Ammon's horn (tissue), 1 donor: ENCODE data around the gene BAZ1A.

Experiments used
- DNase-seq: peaks from one replicate; pipeline ENCODE4 v3.0.0-alpha.2; 2016; ENCODE audit warnings: low spot score

BAZ1A gene

DNA sequence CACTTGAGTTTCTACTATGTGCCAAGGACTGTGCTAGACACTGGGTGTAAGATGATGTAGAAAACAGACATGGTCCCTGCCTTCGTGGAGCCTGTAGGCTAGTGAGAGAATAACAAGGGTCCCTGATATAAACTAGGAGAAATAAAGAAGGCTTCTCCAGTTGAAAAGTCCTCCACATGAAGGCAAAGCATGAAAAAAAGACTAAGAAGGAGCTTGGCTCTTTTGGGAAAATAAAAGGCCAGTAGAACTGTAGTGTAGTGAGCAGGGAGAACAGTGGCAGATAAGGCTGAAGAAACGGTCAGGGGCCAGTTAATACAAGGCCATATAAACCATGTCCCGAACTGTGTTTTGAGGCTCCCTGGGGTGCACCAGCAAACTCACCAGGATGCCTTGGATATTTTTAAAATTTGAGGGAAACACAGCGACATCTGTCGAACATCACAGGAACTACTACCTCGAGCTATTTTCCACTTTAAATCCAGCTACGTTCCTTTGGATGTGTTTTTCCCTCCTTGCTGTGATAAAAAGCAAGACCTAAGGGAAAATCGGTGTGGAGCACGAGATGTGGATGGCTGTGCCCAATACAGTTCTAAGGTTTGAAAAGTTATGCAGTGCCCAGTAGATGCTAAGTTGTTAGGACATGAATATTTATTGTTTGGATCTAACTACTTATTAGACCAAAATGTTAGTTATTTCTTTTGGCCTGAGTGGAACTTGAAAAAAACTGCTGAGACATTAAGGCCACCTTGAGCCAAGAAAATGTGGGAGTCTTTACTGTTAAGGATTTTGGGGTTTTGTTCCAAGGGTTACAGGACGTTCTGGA, 152.2 kb downstream of the BAZ1A start:
- peak; percentile 76 for DNase-seq

- DNase-seq = no peak
Observed at GRCh38 chr14:34721129-34721528, 154.0 kb downstream of the BAZ1A start.

DNA sequence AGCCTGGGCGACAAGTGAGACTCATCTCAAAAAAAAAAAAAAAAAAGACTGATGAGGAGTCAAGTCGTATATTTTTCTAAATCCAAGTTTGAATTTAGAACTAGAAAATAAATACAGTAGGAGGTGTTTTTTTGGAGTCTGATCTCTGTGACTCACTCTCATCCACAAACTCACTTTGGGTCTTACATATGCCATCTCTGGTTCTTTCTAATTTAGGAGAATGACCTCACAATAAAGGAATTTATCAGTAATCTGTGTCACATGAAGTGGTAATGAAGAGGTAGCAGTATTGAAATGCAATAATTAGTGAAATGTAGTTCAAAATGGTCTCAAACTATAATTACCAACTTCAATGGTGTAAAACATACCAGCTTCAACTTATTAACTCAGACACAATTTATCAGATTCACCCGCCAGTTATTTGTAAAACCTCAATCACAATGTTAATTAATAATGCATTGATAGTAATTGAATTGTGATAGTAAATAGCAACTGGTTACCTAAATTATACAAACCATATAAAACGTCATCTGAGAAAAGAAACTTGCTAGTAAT, 156.3 kb downstream of the BAZ1A start:
- no peak for DNase-seq

DNA sequence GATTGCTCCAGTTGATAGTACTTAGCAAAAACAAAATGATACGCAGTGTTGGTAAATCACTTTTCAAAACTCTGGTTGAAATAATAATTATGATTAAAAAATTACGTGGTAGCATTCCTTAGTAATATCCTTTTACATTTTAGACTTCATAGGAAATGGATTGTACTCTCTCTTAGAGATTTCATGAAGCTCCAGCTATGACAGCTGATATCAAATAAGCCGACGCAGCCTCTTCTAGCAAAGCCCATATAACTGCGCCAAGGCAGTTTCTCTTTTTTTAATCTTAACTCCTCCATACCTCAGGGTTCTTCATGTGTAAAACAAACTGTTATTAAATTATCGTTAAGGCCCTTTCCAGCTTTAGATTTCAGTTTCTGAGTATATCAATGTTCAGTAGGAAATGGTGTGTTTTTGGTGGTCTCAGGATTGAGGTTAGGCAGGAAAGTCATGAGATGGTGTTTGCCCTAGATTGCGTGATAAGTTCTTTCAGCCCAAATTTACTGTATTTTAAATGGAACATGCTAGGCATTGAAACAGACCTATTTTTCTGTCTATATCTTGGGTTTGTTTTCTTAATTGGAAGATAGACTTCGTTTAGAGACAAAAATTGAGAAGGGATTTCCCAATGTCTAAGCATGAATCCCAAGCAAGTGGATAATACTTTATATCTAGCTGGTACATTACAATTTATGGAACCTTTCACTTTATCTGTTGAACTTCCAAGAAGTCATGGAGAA, 159.9 kb downstream of the BAZ1A start:
- no peak for DNase-seq

- DNase-seq = peak; percentile 96
Observed at GRCh38 chr14:34714320-34715126, 160.6 kb downstream of the BAZ1A start, which contains the start of gene CFL2. Gene CFL2, minus strand, starts transcription at chr14:34714593. Its CDS starts 53 bp downstream, at chr14:34714540.

GRCh38 chr14:34713681-34714319, 161.4 kb downstream of the BAZ1A start:
- peak; percentile 54 for DNase-seq

GRCh38 chr14:34713122-34713680, 162.0 kb downstream of the BAZ1A start:
- DNase-seq = no peak

DNA sequence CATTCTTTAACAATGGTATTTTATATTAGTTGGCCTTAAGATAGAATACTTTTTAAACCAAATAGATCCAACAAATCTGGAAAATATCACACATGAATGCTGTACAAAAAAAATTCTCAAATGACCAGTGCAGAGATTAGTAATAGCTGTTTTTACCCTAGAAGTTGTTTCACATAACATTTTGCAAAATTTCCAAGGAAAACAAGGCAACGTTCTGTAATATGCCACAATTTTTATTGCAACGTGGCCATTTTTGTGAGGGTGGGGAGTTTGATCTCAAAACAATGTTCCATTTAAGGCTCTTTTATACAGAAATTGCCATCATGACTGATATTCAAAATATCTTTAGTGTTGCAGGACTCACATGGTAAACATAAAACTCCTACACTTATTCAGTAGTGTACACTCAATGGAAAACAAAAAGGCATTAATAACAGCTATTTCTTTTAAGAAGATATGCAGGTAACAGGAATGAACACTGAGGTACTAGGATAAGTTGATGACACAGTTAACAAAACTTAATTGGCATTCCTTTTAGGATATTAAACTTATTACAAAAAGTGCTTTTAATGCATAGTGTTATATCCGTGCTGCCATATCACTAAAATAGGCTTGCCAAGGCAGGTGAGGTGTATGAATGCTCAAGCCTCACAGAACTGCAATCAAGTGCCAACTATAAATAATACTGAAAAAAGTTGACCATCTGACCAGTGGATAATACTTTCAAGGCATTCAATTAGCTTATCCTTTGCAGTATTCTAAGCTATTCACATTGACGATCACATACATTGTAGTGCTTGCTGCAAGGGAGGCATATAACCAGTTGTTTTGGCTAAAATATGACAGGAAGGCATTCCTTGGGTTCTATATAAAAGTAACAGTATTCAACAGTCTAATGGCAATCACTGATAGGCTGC, 163.1 kb downstream of the BAZ1A start:
- no peak for DNase-seq

GRCh38 chr14:34711169-34711568, 164.0 kb downstream of the BAZ1A start:
- peak; percentile 66 for DNase-seq

- DNase-seq = no peak
Observed at GRCh38 chr14:34710744-34711143, 164.4 kb downstream of the BAZ1A start.

DNA sequence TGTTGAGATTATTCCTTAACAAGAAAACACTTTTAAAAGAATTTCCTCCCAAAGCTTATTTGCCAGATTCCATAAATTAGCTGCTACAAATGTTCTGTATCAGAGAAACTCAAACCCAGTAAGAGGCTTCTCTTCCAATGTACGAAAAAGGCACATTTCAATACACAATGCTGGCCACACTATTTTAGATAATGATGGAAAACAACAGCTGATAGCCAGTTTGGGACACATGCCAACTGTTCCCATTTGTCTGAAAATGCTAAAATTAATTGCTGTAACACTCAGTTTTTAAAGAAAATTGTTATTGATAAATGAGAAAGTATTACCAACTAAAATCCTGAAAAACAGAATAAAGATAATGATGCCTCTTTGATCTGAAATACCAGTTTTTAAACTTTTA, 165.2 kb downstream of the BAZ1A start:
- DNase-seq = peak; percentile 28

- no peak for DNase-seq
Observed at GRCh38 chr14:34707722-34708121, 167.4 kb downstream of the BAZ1A start.
